ENCODE results near the gene NR4A3. TPM values are rescaled to one million over a fixed set of nuclear protein-coding genes. Genes with fewer than 3 reads are reported as not detected.

Gene NR4A3
- total and polyA plus RNA-seq, 2 experiments from 2014 or later, result 0.10 to 0.17 TPM

DNA sequence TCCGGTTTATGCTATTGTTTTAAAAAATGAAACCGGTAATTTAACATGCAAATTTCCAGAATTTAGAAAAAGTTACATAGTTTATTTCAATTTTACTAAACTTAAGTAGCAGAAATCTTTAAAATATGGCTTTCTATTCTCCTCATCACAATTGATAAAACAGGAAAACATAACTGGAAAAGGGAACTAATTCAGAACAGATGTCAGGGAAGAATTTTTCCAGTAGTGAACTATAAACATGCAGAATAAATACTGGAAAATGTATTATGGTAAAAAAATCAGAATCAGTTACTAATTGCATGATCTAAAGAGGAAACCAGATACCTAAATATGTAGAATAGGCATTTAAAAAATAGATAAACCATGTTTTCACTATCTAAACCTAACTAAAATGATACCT is 7.3 kb upstream of the NR4A3 start:
- H3K4me3 Mint-ChIP-seq, result no peak overlapping the region
- Histone ChIP-seq H3K27ac (ENCODE audit: low read depth) (no peak overlapping the region), H3K9me2 (ENCODE audit: insufficient read depth) (no peaks in the 10 kb centered on the region), H4K20me1 (replicated peaks; ENCODE audit: insufficient read depth) (no peaks in the 10 kb centered on the region), H3K27me3 (ENCODE audit: insufficient read depth) (no peaks in the 10 kb centered on the region), H3K4me3 (no peak overlapping the region), H3K4me1 (ENCODE audit: insufficient read depth) (peaks cover 65% of the 10 kb centered on the region), H3K4me2 (no peak overlapping the region), H3K79me2 (replicated peaks; ENCODE audit: insufficient read depth) (peaks cover 57% of the 10 kb centered on the region), H3K36me3 (ENCODE audit: insufficient read depth) (no peaks in the 10 kb centered on the region), H2AFZ (no peak overlapping the region), H3F3A (replicated peaks; ENCODE audit: low read depth) (no peaks in the 10 kb centered on the region)
- TF ChIP-seq NANOG (IDR thresholded peaks at IDR 0.05; ENCODE audit: borderline replicate concordance), result no peak
- TF ChIP-seq STAT1 (IDR thresholded peaks at IDR 0.05; ENCODE audit: unreplicated experiment), result no peak
- TF ChIP-seq, protein P1, sequence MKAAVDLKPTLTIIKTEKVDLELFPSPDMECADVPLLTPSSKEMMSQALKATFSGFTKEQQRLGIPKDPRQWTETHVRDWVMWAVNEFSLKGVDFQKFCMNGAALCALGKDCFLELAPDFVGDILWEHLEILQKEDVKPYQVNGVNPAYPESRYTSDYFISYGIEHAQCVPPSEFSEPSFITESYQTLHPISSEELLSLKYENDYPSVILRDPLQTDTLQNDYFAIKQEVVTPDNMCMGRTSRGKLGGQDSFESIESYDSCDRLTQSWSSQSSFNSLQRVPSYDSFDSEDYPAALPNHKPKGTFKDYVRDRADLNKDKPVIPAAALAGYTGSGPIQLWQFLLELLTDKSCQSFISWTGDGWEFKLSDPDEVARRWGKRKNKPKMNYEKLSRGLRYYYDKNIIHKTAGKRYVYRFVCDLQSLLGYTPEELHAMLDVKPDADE (IDR thresholded peaks at IDR 0.05), result no peak
- no peak for TF ChIP-seq EZH2 (IDR thresholded peaks at IDR 0.05; ENCODE audit: low read depth, unreplicated experiment)
- no peak for TF ChIP-seq JUNB (IDR thresholded peaks at IDR 0.05; ENCODE audit: unreplicated experiment)
- TF ChIP-seq, protein P2, sequence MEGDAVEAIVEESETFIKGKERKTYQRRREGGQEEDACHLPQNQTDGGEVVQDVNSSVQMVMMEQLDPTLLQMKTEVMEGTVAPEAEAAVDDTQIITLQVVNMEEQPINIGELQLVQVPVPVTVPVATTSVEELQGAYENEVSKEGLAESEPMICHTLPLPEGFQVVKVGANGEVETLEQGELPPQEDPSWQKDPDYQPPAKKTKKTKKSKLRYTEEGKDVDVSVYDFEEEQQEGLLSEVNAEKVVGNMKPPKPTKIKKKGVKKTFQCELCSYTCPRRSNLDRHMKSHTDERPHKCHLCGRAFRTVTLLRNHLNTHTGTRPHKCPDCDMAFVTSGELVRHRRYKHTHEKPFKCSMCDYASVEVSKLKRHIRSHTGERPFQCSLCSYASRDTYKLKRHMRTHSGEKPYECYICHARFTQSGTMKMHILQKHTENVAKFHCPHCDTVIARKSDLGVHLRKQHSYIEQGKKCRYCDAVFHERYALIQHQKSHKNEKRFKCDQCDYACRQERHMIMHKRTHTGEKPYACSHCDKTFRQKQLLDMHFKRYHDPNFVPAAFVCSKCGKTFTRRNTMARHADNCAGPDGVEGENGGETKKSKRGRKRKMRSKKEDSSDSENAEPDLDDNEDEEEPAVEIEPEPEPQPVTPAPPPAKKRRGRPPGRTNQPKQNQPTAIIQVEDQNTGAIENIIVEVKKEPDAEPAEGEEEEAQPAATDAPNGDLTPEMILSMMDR (conservative IDR thresholded peaks at IDR 0.05; ENCODE audit: low read depth in 2 of 2), result no peak
- no peak for TF ChIP-seq EZH2phosphoT487 (IDR thresholded peaks at IDR 0.05; ENCODE audit: unreplicated experiment)
- TF ChIP-seq CREB1 (CRISPR knock-in tag; IDR thresholded peaks at IDR 0.05; ENCODE audit: low read depth), result no peak
- TF ChIP-seq, protein P3, sequence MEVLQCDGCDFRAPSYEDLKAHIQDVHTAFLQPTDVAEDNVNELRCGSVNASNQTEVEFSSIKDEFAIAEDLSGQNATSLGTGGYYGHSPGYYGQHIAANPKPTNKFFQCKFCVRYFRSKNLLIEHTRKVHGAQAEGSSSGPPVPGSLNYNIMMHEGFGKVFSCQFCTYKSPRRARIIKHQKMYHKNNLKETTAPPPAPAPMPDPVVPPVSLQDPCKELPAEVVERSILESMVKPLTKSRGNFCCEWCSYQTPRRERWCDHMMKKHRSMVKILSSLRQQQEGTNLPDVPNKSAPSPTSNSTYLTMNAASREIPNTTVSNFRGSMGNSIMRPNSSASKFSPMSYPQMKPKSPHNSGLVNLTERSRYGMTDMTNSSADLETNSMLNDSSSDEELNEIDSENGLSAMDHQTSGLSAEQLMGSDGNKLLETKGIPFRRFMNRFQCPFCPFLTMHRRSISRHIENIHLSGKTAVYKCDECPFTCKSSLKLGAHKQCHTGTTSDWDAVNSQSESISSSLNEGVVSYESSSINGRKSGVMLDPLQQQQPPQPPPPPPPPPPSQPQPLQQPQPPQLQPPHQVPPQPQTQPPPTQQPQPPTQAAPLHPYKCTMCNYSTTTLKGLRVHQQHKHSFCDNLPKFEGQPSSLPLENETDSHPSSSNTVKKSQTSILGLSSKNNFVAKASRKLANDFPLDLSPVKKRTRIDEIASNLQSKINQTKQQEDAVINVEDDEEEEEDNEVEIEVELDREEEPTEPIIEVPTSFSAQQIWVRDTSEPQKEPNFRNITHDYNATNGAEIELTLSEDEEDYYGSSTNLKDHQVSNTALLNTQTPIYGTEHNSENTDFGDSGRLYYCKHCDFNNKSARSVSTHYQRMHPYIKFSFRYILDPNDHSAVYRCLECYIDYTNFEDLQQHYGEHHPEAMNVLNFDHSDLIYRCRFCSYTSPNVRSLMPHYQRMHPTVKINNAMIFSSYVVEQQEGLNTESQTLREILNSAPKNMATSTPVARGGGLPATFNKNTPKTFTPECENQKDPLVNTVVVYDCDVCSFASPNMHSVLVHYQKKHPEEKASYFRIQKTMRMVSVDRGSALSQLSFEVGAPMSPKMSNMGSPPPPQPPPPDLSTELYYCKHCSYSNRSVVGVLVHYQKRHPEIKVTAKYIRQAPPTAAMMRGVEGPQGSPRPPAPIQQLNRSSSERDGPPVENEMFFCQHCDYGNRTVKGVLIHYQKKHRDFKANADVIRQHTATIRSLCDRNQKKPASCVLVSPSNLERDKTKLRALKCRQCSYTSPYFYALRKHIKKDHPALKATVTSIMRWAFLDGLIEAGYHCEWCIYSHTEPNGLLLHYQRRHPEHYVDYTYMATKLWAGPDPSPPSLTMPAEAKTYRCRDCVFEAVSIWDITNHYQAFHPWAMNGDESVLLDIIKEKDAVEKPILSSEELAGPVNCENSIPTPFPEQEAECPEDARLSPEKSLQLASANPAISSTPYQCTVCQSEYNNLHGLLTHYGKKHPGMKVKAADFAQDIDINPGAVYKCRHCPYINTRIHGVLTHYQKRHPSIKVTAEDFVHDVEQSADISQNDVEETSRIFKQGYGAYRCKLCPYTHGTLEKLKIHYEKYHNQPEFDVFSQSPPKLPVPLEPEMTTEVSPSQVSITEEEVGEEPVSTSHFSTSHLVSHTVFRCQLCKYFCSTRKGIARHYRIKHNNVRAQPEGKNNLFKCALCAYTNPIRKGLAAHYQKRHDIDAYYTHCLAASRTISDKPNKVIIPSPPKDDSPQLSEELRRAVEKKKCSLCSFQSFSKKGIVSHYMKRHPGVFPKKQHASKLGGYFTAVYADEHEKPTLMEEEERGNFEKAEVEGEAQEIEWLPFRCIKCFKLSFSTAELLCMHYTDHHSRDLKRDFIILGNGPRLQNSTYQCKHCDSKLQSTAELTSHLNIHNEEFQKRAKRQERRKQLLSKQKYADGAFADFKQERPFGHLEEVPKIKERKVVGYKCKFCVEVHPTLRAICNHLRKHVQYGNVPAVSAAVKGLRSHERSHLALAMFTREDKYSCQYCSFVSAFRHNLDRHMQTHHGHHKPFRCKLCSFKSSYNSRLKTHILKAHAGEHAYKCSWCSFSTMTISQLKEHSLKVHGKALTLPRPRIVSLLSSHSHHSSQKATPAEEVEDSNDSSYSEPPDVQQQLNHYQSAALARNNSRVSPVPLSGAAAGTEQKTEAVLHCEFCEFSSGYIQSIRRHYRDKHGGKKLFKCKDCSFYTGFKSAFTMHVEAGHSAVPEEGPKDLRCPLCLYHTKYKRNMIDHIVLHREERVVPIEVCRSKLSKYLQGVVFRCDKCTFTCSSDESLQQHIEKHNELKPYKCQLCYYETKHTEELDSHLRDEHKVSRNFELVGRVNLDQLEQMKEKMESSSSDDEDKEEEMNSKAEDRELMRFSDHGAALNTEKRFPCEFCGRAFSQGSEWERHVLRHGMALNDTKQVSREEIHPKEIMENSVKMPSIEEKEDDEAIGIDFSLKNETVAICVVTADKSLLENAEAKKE (CRISPR knock-in tag; IDR thresholded peaks at IDR 0.05), result no peak
- no peak for TF ChIP-seq POLR2AphosphoS5 (IDR thresholded peaks at IDR 0.05; ENCODE audit: low read depth)
- no peak for TF ChIP-seq ZNF331 (CRISPR knock-in tag; IDR thresholded peaks at IDR 0.05; ENCODE audit: low read depth)
- no peak for TF ChIP-seq ZNF114 (CRISPR knock-in tag; IDR thresholded peaks at IDR 0.05)
- TF ChIP-seq, protein P4, sequence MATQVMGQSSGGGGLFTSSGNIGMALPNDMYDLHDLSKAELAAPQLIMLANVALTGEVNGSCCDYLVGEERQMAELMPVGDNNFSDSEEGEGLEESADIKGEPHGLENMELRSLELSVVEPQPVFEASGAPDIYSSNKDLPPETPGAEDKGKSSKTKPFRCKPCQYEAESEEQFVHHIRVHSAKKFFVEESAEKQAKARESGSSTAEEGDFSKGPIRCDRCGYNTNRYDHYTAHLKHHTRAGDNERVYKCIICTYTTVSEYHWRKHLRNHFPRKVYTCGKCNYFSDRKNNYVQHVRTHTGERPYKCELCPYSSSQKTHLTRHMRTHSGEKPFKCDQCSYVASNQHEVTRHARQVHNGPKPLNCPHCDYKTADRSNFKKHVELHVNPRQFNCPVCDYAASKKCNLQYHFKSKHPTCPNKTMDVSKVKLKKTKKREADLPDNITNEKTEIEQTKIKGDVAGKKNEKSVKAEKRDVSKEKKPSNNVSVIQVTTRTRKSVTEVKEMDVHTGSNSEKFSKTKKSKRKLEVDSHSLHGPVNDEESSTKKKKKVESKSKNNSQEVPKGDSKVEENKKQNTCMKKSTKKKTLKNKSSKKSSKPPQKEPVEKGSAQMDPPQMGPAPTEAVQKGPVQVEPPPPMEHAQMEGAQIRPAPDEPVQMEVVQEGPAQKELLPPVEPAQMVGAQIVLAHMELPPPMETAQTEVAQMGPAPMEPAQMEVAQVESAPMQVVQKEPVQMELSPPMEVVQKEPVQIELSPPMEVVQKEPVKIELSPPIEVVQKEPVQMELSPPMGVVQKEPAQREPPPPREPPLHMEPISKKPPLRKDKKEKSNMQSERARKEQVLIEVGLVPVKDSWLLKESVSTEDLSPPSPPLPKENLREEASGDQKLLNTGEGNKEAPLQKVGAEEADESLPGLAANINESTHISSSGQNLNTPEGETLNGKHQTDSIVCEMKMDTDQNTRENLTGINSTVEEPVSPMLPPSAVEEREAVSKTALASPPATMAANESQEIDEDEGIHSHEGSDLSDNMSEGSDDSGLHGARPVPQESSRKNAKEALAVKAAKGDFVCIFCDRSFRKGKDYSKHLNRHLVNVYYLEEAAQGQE (IDR thresholded peaks at IDR 0.05; ENCODE audit: unreplicated experiment), result no peak
- H3K36me3 Mint-ChIP-seq (ENCODE audit: low read depth), result no peaks in the 10 kb centered on the region; the same call in 1 of the 3 replicates
- no peaks in the 10 kb centered on the region for H3K9me3 Mint-ChIP-seq
- ATAC-seq (no peak), DNase-seq (ENCODE audit: low spot score) (no peak)
- H3K4me1 Mint-ChIP-seq, result peaks cover 60% of the 10 kb centered on the region
- no peak overlapping the region for H3K27ac Mint-ChIP-seq
- H3K27me3 Mint-ChIP-seq (ENCODE audit: insufficient read depth, low read depth, poor library complexity), result peaks cover 7% of the 10 kb centered on the region

All from GM23338 (cell line).